GM18526 (cell line): ENCODE data around the gene PRR29.

Source experiments
- POLR2A ChIP-seq: IDR thresholded peaks from 3 replicates; pipeline ENCODE4 v1.6.1; 2011; ENCODE audit not compliant: insufficient read length; ENCODE audit errors: extremely low read depth

Gene PRR29

DNA sequence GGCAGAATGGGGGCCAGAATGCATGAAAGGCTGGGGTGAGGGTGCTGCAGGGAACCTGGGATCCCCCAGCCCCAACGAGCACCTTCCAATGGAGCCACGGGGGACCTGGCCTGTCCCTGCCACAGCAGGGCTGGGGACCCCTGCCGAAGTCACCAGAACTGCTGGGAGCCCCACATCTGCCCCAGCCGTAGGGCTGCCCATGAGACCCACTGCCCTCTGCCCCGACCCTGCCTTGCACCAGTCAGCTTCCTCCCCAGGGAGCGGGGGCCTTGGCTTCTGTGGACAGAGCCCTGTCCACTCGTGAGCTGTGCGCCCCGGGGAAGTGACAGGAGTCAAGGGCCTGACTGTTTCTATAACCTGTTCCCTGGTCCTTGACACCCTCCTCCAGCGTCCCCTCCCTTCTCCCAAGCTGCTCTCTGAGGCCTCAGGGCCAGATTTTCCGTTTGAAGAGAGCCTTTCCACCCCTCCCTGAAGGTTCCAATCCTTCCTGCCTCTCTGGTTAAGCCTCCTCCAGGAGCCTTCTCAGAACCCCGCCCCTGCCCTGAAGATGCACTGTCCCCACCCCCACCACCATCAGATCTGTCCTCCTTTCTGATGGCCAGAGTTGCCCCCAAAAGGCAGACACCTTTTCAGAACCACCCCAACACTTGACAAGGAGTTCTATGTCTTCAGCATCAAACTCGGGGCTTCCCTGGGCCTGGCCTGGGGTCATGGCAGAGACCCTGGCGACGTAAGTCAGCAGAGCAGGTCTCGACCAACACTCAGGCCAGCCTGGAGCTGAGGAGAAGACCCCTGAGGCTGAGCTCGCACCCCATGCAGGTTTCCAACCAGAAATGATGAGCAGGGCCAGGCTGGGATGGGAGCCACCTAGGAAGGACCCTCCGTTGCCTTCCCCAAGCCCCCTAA, 10.7 kb upstream of the PRR29 start:
- TF ChIP-seq POLR2A, result no peak

- no peak for TF ChIP-seq POLR2A
These were observed 10.0 kb upstream of the PRR29 start for GRCh38 chr17:63988127-63988478.

- no peak for TF ChIP-seq POLR2A
These were observed 9.2 kb upstream of the PRR29 start for GRCh38 chr17:63988741-63989621.

DNA sequence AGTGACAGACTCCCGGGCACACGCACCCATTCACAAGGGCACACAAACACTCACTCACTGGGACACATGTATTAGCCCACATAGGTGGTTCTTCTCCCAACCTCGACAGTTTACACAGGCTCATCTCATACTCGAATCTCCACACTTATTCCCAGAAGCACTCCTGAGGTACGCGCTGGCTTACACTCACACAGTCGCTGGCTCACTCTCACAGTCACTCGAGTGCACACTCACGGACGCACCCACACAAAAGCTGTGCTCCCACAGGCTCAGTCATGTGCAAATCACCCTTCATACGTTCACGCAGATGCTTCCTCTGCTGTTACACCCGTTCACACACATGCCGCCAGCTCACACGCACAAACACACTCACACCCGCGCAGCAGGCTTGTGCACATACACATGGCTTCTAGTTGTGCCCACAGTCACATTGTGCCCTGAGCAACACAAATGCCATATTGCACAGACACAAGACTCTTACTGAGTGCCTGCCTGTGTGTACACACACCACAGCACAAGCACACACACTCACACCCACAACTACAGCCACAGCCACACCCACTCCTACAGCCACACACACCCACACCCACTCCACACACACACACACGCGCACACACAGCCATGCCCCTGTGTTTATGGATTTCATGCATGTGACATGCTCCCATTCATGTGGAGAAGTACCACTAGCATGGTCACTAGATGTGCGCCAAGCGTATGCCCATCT, 8.4 kb upstream of the PRR29 start:
- TF ChIP-seq POLR2A, result no peak

DNA sequence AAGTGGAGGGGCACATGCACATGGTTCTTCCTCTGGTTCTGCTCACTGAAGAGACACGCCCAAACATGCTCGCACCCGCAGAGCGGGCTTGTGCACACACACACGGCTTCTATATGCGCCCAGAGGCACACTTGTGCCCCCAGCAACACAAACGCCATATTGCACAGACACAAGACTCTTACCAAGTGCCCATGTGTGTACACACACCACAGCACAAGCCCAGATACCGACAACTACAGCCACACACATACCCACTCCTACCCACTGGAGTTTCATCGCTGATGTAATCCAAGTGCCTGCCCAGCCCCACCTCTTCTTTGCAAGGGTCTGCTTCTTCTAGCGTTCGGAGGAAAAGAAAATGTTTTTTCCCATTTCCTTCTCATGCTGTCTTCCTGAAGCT, 6.5 kb upstream of the PRR29 start:
- no peak for TF ChIP-seq POLR2A

DNA sequence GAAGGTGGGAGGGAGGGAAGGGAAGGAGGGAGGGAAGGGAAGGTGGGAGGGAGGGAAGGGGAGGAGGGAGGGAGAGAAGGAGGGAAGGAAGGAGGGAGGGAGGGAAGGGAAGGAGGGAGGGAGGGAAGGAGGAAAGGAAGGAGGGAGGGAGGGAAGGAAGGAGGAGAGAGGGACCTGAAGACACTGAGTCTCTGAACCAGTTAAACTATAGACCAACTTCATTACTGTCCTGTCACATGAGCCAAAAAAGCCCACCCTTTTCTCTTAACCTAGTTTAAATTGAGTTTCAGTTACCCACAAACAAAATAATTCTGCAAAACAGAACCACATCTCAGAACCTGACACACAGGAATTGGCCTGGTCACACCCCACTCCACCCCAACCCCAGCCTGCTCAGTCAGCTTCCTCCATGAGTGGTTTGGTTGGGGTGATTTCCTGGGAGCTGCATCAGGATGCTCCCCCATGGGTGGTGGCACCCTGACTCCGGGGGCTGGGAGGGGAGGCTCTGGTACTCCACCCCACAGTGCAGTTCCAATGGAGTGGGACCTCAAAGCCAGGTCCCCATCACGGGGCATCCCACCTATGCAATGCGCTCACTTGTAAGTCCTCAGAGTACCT, 4.7 kb upstream of the PRR29 start:
- TF ChIP-seq POLR2A, result no peak

DNA sequence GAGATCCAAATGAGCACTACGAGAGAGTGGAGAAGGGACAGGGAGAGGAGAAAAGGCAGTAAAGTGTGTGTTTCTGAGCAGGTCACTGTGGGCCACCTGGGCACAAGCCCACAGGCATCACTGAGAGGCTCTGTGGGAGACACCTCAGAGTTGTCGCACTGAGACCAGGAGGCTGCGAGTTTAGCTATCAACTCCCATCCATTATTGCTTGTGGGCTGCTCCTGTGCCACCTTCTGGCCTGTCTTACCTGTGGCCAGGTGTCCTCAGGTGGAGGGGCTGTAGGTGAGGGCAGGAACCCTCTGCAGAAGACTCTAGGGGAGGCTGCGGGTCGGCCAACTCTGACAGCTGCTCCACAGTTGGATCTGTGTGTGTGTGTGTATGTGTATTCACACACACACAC, 2.5 kb upstream of the PRR29 start:
- no peak for TF ChIP-seq POLR2A

GRCh38 chr17:63996430-63997182, 1.5 kb upstream of the PRR29 start:
- TF ChIP-seq POLR2A, result no peak

- no peak for TF ChIP-seq POLR2A
These were observed 656 bp upstream of the PRR29 start for GRCh38 chr17:63997341-63998048.

DNA sequence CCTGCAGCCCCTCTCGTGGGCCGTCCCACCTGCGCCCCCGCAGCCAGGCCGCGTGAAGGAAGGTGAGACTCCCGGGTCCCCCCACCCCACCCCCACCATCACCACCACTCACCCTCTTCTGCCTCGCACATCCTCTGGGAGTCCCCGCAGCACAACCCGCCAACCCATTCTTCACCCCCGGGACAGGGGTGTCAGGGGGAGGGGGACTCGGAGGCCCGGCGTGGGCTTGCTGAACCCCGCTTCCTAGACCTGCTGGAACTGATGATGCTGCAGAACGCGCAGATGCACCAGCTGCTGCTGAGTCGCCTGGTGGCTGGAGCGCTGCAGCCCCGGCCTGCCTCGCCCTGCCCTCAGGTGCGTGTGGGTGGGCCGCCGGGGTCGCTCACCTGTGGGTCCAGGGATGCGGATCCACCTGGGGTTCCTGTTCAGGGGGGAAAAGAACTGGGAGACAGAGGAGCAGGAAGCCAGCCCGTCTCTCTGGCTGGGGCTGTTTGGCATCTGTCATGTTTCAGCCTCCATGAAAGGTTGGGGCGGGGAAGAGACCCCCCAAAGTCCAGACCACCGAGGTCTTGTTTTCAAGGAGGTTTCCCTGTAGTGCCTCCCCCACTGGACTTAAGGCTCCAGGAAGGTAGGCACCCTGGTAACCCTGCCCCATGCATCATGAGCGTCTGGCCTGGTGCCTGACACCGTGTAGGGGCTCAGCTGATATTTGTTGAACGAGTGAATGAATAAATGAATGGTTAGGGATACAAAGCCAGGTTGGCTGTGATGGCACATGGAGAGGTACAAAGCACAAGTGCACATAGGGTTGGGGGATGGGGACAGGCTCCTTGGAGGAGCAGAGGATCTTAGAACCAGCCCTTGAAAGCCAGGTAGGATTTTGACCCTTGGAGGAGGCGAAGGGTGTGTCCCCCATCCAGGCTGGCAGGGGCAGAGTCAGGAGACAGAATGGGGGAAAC, 849 bp downstream of the PRR29 start:
- TF ChIP-seq POLR2A, result no peak

GRCh38 chr17:63999680-64000531, 1.8 kb downstream of the PRR29 start:
- no peak for TF ChIP-seq POLR2A

- no peak for TF ChIP-seq POLR2A
These were observed 3.0 kb downstream of the PRR29 start for GRCh38 chr17:64001091-64001579.
